AG10803 (cell line): Measurements from ENCODE around the gene FKBP6.

Source experiments
- DNase-seq: peaks from one replicate; pipeline ENCODE4 v3.0.0; 2010; ENCODE audit warnings: low read depth
- H3K4me3 ChIP-seq: 2 replicates; pipeline ENCODE4 v1.5.1; 2011; ENCODE audit warnings: mild to moderate bottlenecking, low read length, control low read depth
- TF ChIP-seq, protein P1 (sequence below): conservative IDR thresholded peaks from 2 replicates; pipeline ENCODE4 v1.5.1; 2011; ENCODE audit warnings: mild to moderate bottlenecking, low read length, control low read depth, inconsistent platforms

FKBP6 gene

DNA sequence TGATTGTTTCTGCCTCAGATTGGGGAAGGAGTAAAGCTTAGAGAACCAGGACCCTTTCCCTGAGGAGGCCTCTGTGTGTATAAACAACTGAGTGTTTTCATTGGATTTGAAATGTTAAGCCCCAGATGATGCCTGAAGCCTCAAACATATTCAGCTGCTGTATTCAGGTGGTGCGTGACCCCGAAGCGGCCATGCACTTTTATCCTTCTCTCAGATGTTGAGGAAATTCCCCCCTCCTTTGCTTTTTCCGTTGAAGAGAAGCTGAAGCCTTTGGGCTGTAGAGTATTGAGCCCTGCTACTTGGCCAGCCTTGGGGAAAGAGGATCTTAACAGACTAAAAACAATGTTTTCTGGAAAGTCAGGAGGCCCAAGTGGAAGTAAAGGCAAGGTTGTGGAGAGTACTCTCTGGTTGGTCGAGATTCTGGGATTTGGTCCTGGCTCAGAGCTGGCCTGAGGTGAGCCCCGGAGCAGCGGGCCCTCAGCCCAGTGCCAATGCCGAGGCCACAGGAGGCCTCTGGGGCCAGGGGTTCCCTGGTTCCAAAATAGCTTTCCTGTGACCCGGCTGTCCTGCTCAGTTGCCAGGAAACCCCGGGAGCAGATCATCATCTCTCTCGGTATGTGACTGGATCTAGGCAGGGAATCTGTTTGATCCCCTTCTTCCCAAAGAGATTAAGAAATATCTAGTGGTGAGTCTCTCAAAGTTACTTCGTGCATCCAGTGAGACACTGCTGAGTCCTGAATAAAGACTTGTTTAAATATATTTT, 22.5 kb downstream of the FKBP6 start:
- no peak for DNase-seq
- TF ChIP-seq, protein P1, sequence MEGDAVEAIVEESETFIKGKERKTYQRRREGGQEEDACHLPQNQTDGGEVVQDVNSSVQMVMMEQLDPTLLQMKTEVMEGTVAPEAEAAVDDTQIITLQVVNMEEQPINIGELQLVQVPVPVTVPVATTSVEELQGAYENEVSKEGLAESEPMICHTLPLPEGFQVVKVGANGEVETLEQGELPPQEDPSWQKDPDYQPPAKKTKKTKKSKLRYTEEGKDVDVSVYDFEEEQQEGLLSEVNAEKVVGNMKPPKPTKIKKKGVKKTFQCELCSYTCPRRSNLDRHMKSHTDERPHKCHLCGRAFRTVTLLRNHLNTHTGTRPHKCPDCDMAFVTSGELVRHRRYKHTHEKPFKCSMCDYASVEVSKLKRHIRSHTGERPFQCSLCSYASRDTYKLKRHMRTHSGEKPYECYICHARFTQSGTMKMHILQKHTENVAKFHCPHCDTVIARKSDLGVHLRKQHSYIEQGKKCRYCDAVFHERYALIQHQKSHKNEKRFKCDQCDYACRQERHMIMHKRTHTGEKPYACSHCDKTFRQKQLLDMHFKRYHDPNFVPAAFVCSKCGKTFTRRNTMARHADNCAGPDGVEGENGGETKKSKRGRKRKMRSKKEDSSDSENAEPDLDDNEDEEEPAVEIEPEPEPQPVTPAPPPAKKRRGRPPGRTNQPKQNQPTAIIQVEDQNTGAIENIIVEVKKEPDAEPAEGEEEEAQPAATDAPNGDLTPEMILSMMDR: no peak
- H3K4me3 ChIP-seq: no peak overlapping the region

DNA sequence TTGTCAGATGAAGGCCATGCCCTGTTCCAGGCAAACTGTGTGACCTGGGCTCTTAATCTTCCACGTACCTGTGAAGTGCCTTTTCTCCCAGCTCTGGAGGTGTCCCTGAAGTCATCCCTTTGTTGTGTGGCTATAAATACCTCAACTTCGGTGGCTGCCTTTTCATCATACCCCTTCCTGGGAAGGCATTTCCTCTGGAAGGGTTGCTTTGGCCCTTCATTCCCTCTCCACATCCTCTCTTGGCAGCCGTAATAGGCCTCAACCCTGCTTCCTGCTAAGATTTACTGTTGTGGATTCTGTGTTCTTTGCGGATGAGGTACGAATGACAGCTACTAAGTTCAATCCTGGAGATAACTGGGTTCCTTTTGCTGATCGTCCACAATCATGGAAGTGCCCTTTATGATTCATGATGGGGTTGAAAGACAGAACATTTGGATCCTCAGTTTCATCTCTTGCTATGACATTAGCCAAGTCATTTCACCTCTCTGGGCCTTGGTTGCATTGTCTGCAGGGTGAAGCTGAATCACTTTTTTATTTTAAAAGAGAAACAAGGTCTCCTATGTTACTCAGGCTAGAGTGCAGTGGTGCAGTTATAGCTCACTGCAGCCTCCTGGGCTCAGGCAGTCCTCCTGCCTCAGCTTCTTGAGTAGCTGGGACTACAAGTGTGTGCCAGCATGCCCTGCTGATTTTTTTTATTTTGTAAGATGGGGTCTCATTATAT, 23.6 kb downstream of the FKBP6 start:
- TF ChIP-seq, protein P1: no peak
- no peak overlapping the region for H3K4me3 ChIP-seq
- DNase-seq: no peak

DNA sequence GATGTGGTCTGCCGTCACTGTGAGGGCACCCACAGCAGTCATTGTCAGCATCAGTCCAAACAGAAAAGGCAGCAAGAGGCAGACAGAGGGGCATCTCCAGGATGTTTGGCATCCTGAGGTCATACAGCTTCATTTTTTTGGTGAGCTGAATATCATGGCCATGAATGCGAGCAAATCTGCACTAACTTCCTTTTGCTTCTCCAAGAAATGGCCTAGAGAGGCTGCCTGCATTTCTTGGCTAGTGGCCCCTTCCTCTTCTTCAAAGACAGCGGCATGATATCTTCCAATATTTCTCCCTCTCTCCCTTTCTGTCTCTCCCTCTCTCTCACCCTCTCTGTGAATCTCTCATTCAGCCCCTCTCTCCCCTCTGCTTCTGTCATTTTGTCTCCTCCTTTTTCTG, 24.8 kb downstream of the FKBP6 start:
- no peak for DNase-seq
- H3K4me3 ChIP-seq: no peak overlapping the region
- TF ChIP-seq, protein P1: no peak

DNA sequence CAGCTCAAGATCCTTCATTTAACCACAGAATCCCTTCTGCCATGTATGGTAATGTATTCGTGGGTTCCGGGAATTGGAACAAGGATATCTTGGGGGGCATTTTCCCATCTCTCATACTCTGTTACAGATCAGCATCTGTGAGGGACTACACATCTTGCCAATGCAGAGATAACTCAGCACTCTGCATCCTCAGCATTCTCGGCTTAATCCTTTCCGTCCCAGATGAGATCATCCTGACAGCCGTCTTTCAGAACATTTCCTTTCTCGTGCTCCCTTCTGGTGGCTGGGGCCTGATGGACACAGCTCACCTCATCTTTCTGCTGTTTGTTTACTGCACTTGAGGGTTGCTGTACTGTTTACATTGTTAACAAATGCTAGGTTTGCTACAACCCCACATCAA, 25.3 kb downstream of the FKBP6 start:
- no peak overlapping the region for H3K4me3 ChIP-seq
- no peak for DNase-seq
- TF ChIP-seq, protein P1: no peak

DNA sequence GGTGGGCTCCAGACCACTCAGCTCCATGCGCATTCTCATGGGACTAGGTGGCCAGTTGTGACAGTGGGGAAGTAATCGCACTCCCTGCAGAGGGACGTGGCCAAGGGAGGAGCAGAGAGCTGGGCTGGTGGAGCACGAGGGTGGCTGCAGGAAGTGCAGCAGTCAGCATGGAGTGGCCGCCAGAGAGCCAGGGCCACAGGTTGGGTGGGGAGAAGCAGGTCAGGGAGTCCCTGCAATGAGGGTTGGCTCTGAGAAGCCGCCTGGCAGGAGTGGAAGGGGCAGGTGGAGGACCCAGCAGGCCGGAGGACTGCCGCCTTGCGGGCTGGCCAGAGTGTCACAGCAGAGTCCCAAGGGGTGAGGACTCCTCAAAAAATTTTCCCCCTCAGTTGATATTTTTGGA, 26.2 kb downstream of the FKBP6 start:
- TF ChIP-seq, protein P1: no peak
- no peak overlapping the region for H3K4me3 ChIP-seq
- DNase-seq: no peak

DNA sequence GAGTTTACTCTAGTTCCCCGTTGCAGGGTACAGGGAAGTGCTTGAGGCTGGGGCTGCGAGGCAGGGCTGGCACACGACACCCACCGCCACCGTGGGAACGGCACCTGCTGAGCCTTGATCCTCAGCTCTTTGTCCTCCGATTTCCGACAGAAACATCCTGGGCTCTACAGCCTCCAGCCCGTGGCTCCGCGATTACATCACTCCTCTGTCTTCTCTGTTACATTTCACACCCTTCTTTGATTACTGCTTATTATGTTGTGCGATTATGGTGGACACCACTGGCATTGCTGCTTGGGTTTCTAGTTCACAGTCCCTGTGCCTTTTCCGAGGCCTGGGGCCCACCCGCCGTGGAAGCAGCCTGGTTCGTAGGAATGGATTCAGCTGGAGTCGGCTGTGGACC, 26.9 kb downstream of the FKBP6 start:
- no peak overlapping the region for H3K4me3 ChIP-seq
- TF ChIP-seq, protein P1: no peak
- no peak for DNase-seq

DNA sequence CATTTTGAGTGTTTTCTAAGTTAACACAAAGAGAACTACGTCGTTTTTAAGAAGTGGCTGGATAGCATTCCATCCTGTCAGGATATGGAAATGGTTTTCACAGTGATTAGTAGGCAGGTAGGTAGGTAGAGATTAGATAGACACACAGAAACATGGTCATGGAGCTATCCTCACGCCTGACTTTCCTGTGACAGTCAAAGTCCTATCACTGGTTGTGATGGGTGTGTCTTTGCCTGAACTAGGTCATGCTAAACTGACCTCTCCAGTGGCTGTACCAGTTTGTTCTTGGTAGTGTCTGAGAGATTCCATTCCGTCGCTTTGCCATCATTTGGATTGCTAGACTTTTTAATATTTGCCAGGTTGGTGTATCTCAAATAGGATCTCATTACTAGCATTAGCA, 28.2 kb downstream of the FKBP6 start:
- TF ChIP-seq, protein P1: no peak
- DNase-seq: no peak
- no peak overlapping the region for H3K4me3 ChIP-seq
